ENCODE data around the gene PRSS57.

GRCh38 chr19:709965-710571 lies 14.8 kb upstream of the PRSS57 start:
- TF ChIP-seq CTCF (conservative IDR thresholded peaks at IDR 0.05 in 1 of 2, IDR thresholded peaks at IDR 0.05 in 1 of 2; ENCODE audit: extremely low read depth in 1 of 2, insufficient read depth in 1 of 2, low read depth in 1 of 2, low read length in 2 of 2) (no peak), EZH2 (IDR thresholded peaks at IDR 0.05; ENCODE audit: borderline replicate concordance, low read length) (no peak)

Data from mammary epithelial cell (primary cell).